Ammon's horn (tissue), 1 donor: ENCODE results near the gene SEPTIN6.
"Not testable (repeated sequence)": the region's sequence is repeated elsewhere in the genome, so short reads cannot be mapped to it uniquely, and the experiment has no call there.

ENCODE experiments used
- DNase-seq: peaks from one replicate; pipeline ENCODE4 v3.0.0-alpha.2; 2016; ENCODE audit warnings: low spot score

SEPTIN6 gene

DNA sequence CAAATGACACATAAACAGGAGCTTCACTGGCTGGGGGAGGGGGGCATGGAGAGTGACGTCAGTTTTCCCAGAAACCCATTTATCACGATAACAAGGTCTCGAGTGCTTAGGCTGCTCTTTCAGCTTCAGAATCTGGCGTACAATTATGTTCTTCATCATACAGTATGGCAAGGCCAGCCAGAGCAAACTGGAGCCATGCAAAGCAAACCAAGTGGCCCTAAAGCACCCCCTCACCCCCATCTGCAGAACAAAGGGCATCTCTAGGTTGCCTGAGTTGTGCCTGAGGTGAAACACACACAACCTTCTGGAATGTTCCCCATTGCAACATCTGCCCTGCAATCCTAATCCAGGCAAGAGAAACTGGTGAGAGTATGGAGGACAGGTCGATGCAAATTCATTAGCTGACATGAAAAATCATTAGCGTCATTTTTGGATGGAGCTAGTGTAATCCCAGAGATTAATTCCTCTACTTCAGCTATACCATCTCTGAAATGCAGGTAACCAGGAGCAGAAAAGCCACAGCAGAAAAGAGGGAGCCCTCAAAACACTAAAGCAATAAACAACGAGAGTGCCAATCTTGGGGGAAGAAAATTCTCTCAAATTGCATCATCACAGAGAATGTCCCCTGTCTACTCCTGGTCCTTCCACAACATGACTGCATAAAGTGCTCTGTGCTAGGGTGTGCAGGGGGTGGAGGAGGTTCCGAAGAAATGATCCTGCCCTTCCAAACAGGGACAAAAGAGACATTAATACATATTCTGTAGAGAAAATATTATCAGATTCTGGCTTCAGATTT is 1.8 kb downstream of the SEPTIN6 start:
- DNase-seq, result no peak

DNA sequence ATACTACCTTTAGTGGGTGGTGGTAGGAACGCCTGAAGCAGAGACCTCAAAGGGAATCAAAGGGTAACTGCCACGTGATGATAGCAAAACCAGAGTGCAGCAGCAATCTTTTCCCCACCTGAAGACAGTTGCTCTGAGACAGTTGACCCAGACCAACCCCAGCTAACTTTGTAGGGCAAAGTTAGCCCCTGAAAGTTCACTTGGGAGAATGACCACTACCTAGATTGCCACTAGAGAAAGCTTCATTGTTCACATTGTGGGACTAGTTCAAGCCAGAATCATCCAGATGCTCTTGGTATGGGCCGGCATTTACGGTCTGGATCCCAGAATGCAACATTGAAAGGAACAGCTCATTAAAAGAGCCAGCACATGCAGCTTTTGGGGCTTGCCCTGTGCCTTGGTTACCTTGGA is 4.1 kb downstream of the SEPTIN6 start:
- no peak for DNase-seq

DNA sequence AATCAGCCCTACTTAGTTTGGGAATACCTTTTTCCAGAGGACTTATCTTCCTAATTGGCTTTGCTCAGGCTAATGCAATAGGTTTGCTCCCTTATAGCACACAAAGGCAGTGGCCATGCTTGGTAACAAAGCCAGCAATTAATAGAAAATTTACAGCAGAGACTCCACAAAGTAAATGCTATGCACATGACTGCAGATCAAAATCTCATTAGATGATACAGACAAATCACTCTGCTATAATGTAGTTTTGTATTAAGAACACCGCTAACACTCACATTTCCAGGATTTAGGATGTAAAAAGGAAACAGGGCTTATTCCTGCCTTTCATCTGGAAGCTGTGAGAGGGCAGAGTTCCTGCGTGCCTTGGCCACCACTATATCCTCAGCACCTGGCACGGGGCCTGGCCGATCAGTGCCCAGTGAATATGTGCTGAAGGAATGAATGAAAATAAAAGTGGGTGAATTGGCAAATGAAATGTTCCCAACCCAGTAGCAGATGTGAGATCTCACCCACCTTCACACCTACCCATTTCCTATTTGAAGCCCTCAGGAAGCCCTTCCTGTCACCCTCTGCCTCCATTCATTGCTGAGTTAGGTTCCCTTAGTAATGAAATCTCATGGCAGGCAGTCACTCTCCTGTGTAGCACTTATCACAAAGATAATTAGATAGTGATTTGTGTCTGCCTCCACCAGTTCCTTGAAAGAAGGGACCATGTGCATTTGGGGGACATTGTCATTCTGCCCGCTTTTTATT is 5.1 kb downstream of the SEPTIN6 start:
- no peak for DNase-seq

DNA sequence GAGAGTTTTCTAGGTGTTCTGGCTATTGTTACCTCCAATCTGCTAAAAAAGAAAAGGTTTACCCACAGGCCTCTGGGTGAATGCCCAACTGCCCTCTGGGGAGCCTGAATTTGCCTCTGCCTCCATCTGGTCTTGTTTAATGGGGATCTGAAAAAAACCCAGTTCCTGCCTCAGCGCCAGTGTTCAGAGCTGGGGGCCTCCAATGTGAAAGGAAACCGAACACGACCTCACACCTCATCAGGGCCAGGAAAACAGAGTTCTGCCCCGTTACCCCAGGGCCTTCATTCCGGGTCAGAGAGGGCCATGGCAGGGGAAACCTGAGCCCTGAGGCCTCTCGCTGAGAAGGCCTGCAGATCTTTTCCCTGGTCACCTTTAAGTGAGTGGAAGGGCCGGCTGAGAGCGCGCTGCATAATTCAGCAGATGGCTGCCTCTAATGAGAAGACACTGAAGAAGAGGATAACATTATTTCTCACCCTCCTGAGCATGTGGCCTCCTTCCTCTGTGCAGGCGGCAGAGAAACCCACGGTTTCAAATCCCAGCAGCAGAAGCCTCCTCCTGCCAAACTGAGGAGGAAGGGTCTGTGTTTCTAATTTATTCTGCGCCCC is 6.8 kb downstream of the SEPTIN6 start:
- no peak for DNase-seq

DNA sequence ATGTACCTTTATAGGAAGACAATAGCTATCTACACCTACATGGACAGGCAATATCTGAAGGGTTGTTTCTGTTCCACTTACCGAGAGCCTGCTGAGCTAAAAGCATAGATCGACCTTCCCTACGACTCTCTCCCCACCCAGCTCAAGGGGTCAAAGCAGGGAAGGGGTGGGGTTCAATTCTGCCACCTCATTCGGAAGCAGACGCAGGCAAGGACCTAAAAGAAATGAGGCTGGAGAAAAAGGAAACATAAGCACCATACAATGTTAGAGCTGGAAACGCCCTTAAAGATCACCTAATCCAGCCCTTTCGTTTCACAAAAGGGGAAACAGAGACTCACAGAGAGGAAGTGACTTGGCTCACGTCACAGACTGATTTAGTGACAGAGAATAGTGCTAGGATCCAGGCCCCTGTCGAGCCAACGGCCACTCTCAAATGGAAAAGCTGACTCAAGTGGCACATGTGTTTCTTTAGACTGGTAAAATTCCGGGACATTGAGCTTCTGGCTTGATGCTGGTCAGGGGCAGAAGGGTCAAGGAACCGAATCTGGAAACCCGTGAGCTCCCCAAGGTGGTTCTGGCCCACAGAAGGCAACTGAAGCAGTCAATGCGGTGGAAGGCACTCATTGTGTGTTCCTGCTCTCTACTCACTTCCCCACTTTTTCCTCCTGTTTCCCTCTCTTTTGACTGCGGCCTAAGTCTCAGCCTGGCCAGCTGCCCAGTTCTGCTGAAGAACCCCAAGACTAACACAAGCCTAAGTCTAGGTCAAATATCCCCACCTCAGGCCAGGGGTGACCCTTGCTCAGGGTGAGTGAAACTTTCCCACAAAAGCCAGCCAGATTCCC is 7.5 kb downstream of the SEPTIN6 start:
- peak; percentile 28 for DNase-seq

DNA sequence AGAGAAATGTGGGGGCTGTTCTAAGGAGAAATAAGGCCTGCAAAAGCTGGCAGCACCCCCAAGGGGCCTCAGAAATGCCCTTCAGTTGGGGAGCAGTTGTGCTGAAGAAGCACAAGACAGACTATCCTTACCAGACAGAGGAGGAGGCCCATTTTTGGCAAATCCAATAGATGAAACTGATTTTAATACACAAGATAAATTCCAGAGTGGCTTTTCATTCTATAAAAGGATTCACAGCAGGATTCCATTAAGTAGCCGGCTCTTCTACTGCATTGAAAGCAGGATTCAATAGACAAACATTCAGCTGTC is 8.1 kb downstream of the SEPTIN6 start:
- no peak for DNase-seq

DNA sequence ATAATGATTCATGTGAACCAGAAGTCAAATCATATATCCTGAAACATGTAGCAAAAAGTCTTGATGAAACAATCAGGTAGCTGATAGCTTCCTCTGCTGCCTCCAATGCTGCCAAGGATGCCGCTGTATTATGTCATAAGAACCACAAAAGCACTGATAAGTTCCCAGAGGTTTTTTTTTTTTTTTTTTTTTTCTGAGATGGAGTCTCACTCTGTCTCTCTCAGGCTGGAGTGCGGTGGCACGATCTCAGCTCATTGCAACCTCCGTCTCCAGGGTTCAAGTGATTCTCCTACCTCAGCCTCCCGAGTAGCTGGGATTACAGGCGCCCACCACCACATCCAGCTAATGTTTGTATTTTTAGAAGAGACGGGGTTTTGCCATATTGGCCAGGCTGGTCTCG is 8.7 kb downstream of the SEPTIN6 start:
- not testable (repeated sequence) for DNase-seq

DNA sequence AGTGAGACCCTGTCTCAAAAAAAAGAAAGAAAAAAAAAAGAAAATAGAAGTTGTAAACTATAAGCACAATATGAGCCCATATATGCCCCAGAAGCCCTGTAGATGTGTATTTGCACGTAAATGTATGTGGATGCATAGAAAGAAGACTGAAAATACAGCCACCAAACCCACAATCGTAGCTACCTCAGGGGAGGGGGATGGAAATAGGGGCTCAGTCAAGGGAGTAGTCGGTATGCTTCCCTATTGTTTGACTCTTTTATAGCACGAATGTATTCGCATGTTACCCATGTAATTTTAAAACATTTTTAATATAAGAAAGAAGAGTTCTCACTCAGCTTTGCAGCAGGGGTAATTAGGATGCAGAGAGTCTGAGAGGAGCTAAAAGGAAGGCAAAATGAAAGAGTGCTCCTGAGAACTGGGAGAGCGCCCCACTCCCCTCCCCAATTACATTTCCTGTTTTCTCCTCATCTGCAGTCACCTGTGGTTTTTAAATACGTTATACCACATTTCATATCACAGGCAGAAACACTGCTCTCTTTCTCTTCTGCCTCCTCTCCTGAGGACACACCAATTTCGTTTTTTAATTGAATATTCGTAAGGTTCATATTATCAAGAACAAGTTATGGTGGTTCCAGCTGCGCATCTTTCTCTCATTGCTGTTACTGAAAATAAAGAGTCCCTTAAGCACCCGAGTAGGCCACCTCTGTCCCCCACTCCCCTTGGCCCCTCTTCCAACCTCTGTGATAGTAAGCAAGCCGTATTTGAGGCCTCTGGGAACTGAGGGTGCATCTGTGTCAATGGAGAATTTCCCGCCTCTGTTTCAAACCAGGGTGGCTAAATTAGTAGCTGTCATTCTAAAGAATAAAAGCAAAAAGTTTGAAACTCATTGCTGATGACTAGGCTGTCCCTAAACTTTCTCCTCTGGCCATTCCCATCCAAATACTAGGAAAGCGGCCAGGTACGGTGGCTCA is 10.7 kb downstream of the SEPTIN6 start:
- no peak for DNase-seq

DNA sequence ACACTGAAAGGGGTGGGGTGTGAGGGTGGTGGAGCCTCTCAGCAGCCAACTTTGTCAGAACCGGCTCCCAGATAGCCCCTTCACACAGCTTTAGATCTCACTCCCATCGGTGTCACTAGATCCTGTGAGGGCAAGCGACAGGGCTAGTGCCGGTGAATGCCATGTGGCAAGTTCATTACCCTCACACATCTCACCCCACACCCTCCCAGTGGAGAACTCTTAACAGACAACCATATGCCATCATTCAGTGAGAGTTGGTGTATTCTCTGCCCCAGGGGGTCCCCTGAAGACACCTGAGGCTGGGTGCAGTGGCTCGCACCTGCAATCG is 15.3 kb downstream of the SEPTIN6 start:
- DNase-seq, result no peak

DNA sequence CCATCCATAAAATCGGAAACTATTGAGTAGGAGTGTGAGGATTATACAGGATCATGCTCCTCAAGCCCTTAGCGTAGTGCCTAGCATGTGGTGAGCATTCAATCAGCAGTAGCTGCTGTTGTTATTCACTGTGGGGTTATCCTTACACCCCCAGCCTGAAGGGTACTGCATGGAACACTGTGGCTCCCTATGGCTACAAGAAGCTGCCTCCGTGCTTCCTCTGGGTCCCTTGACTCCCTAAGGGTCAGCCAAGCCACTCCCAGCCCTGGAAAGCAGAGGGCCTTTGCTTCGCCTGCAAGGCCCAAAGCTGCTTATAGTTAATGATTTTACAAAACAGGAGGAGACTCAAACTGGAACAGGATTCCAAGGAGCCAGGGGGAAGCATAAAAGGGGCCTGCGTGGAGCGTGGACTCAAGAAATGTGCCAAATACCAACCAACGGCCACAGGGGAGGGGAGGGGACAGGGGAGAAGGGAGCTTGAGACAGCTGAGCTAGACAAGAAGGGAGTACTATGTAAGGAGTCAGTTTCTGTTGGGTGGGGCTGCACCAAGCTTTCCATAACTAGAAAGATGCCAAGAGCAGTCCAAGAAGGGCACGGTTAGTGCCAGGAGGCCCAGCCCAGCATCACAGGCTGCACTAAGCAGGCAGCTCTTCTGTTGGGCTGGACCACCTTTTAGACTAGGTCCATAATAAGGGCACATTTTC is 15.9 kb downstream of the SEPTIN6 start:
- no peak for DNase-seq

DNA sequence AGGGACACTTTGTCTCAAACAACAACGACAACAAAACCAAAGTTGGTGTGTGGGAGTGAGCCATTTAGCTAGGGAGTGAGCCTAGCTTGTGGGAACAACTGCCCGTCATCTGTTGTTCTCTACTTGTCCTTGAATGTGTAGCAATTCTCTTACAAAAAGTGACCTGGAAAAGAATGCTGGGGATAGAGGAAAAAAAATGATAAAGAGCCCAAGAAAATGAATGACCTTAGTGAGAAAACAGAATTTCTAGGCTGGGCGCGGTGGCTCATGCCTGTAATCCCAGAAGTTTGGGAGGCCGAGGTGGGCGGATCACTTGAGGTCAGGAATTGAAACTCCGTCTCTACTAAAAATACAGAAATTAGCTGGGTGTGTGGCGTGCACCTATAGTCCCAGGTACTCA is 19.6 kb downstream of the SEPTIN6 start:
- no peak for DNase-seq

DNA sequence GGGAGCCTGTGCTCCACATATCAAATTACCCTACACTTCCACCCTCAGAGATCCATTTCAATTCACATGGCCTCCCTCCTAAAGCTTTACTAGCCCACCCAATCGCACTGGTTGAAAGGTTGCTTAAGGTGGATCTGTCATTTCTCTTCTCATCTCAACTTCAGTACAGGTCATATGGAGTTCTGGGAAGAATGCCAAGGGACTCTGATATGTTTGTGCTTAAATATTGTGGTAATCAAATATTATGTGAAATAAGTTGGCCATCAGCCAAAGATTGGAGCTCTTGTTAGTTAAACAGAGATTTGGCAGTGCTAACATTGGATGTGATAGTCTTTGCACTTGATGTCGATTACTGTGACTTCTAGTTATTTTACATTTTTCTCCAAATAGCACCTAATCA is 20.5 kb downstream of the SEPTIN6 start:
- no peak for DNase-seq

DNA sequence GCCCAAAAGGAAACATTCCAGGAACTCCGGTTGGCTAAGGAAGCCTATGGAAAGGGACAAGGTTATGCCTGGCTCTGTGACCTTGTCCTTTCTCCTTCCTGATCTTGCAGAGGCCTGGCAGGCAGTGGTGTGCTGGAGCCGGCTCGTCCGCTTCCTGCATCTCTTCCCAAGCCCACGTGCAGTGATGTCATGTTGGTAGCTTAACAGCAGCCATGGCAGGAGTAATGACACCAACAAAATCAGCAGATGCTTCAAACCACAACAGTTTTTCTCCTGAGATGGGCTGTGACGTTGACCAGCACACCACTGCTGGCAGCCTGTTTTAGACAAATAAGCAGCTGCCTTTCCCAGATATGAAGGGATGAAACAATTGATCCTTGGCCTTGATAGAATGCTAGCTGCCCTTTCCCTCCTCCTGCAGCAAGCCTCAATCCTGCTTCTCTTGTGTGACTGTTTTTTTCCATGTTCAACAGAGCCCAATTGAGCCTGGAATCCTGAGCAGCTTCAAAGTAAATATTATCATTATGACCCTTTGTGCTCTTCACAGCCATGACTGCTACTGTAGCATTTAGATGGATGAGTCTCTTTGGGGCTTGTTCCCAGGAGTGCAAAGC is 23.4 kb downstream of the SEPTIN6 start:
- no peak for DNase-seq

DNA sequence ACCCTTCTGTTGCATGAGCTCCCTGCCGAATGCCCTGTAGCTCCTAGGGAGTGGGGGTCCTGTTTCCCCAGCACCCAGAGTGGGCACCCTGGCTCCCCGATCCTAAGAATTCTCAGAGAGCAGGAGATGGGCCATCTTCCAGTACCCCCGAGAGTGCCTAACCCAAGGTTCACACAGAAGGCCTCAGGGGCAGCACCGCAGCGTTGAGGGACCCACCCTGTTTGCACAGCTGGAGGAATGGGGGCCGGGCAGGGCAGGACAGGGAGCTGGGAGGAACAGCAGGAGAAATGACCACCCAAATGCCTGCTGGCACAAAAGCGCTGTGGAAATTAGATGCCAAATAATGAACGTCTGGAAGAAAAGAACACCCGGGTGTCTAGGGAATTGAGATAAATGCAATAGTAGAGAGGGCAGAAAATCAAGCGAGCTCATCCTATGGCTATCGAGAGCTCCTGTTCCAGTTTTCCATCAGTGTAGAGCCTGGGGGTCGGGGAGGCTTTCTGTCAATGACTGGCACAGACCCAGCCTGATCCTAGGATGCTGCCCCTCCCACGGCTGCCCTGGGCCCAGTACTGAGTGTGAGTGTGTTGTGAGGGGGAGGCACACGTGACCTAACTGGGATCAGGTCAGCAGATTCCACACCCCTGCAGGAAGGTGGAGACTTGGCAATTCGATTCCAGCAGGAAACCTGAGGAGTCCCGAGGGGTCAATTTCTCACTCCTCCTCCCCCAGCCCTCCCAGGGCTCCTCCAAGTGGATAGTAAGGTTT is 25.7 kb downstream of the SEPTIN6 start:
- DNase-seq, result no peak

DNA sequence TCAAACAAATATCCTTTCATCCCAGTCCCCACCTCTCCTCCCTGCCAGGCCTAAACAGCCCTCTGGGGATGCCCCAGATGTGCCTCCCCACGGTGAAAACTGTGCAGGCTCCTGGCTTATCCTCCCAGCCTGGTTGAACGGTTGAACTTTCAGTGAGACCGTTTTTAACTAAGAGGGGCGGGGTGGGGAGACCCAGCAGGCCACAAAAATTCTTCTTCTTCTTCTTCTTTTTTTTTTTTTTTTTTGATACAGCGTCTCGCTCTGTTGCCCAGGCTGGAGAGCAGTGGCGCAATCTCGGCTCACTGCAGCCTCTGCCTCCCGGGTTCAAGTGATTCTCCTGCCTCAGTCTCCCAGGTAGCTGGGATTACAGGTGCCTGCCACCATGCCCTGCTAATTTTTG is 28.1 kb downstream of the SEPTIN6 start:
- not testable (repeated sequence) for DNase-seq

DNA sequence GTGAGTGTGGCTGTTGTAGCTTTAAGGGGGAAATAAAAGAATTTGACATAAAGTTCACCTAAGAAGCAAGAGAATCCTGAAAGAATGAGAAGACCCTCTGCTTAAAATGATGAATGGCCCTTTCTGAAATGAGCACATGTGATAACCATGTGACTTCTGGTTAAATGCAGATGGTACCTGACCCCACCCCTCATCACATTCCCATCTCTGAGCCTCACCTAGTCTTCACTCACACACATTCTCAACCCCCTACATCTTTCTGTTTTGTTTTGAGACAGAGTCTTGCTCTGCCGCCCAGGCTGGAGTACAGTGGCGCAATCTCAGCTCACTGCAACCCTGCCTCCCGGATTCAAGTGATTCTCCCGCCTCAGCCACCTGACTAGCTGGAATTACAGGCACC is 31.5 kb downstream of the SEPTIN6 start:
- DNase-seq, result no peak

DNA sequence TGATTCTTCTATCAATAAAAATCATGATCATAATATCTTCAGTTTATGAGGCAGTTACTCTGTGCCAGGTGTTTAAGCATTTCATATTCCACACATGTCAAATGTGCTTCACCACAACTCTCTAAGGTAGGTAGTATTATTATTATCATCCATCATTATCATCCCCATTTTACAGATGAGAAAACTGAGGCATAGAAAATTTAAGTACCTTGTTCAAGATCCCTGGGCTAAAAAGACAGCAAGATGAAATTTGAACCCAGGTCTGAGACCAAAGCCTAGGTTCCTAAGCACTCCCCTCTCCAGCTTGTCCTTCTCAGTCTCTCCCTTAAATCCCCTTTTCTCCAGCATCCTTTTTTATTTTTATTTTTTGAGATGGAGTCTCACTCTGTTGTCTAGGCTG is 33.4 kb downstream of the SEPTIN6 start:
- DNase-seq, result no peak

DNA sequence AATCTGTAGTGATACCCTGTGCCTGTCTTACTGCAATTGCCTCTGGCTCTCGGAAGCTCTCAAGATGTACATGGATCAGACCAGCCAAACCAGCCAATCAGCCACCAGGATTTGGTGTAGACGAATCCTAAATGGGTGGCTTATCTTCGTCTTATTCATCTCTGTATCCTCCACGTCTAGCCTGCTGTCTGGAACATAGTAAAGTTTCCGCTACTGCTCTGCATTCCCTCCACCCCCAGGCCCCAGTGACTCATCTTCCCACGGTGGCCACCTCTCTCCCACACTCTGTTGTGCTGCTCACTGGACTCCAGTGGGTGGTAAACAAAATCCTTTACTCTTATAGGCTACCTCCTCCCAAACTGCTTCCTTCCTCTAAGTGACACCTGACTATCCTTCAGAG is 37.8 kb downstream of the SEPTIN6 start:
- DNase-seq, result no peak

DNA sequence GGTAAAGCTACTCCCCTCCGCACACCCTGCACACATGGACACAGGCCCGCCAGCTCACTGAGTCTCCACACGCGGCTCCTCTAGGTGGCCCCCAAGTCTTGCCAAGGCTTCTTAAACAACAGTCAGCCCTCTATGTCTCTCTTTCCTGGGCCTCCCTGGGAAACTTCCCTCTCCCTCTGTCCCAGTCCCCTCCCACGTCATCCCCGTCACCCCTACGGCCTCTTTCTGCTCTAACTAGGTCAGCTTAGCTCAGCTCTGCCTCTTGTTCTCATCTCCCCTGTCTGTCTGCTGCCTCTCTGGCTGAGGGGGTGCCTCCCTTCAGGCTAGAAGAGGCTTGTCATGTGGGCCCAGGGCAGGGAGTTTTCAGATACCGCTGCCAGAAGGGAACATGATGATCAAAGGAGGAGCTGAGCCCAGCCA is 38.8 kb downstream of the SEPTIN6 start:
- peak; percentile 10 for DNase-seq

DNA sequence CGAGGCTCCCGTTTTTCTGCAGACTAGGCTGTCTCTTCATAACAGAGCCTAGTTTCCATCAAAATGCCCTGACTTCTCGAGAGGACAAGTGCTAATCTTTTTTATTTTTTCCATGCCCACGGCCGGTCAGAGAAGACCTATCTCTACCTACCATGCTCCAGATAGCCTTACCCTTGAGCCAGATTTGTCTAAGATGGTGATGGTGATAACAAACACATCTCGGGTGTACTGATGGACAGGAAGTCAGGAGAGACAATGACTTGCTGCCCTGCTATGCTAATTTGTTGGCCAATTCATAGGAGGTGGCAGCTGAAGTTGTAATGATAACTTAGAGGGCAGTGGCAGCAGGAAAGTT is 44.6 kb downstream of the SEPTIN6 start:
- no peak for DNase-seq
